ENCODE data around the gene XPNPEP1. TPM values are rescaled to one million over a fixed set of nuclear protein-coding genes. Genes with fewer than 3 reads are reported as not detected.

Gene XPNPEP1
- total RNA-seq, 1 experiment from 2014 or later: 71.3 TPM

DNA sequence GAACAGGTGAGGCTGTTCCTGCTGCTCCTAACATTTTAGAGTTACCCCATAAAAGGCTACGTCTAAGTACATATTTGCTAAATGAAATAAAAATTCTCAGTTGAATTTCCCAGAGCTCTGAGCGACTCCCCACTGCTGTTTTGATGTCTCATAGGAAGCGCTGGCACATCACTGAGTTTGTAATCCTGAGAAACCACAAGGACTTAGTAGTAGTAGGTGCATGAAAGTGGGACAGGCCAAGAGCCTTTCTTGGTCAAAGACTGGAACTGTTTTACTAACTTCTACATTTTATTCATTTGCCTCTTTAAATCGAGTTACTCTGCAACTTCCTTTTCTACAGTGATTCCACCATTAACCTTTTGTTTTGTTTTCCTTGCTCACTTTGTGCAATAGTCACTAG is 85.9 kb downstream of the XPNPEP1 start:
- H3K56ac ChIP-seq (ENCODE audit: insufficient read length, low read depth, low read length): no peak overlapping the region
- no peaks in the 10 kb centered on the region for H3K79me2 ChIP-seq (ENCODE audit: insufficient read depth, low read length)
- no peak overlapping the region for H3K4ac ChIP-seq (ENCODE audit: low read depth, low read length)
- H4K8ac ChIP-seq (replicated peaks; ENCODE audit: insufficient read length, low read depth, low read length): no peak overlapping the region
- H3K4me1 Mint-ChIP-seq: peaks cover 0 to 4% of the 10 kb centered on the region in 2 experiments; a peak in 2 of 4 replicates
- no peak overlapping the region for H3K27ac ChIP-seq (ENCODE audit: insufficient read length, low read depth, low read length)
- H3K27ac Mint-ChIP-seq: no peak overlapping the region
- H3K79me1 ChIP-seq (ENCODE audit: insufficient read depth, low read depth, low read length, poor library complexity, severe bottlenecking): no peaks in the 10 kb centered on the region
- no peak overlapping the region for H4K91ac ChIP-seq (ENCODE audit: insufficient read length, low read depth, low read length)
- no peak overlapping the region for H3K9ac ChIP-seq (ENCODE audit: extremely low read depth, insufficient read length, low read length)
- H3K4me2 ChIP-seq (ENCODE audit: insufficient read depth, insufficient read length, low read length): no peak overlapping the region
- H4K20me1 ChIP-seq (ENCODE audit: control insufficient read depth, insufficient read depth, insufficient read length): no peaks in the 10 kb centered on the region
- H3K27me3 Mint-ChIP-seq (ENCODE audit: low read depth): no peaks in the 10 kb centered on the region
- H3T11ph ChIP-seq (ENCODE audit: low read length): no peak overlapping the region
- H3K4me3 Mint-ChIP-seq: no peak overlapping the region
- H2BK12ac ChIP-seq (ENCODE audit: insufficient read length, low read depth, low read length): no peak overlapping the region
- no peak for TF ChIP-seq CTCF (conservative IDR thresholded peaks at IDR 0.05)
- H3K23me2 ChIP-seq (ENCODE audit: insufficient read length, low read depth, low read length, poor library complexity, severe bottlenecking): no peaks in the 10 kb centered on the region
- H3K36me3 Mint-ChIP-seq (ENCODE audit: insufficient read depth in 1 of 3, low read depth in 3 of 3): no peaks in the 10 kb centered on the region
- H2BK5ac ChIP-seq (ENCODE audit: insufficient read length, low read length): no peak overlapping the region
- no peak overlapping the region for H3K23ac ChIP-seq (ENCODE audit: insufficient read length, low read depth, low read length)
- no peaks in the 10 kb centered on the region for H3K4me1 ChIP-seq (ENCODE audit: insufficient read depth, low read length)
- no peaks in the 10 kb centered on the region for H3K9me3 ChIP-seq (ENCODE audit: control insufficient read depth, low read depth, low read length)
- 0 out of 5 replicates have a peak, but pooled peaks cover 0 to under 1% of the 10 kb centered on the region in 2 experiments for H3K9me3 Mint-ChIP-seq
- no peak for DNase-seq
- no peak overlapping the region for H2BK15ac ChIP-seq (ENCODE audit: low read depth, low read length)
- no peak overlapping the region for H3K14ac ChIP-seq (ENCODE audit: insufficient read depth, low read length)
- H2AK5ac ChIP-seq (ENCODE audit: insufficient read length, low read length): no peak overlapping the region
- H3K27me3 ChIP-seq (ENCODE audit: insufficient read depth, low read length): no peaks in the 10 kb centered on the region
- no peak overlapping the region for H3K18ac ChIP-seq (ENCODE audit: insufficient read length, low read depth, low read length)
- no peak overlapping the region for H4K5ac ChIP-seq (ENCODE audit: insufficient read length, low read depth, low read length)
- no peak overlapping the region for H2AFZ ChIP-seq (ENCODE audit: low read length)
- no peak overlapping the region for H2BK120ac ChIP-seq (ENCODE audit: low read depth, low read length, poor library complexity, severe bottlenecking)
- no CpG with 5 or more reads among the region's 4 CpGs for WGBS (ENCODE audit: extremely low coverage, insufficient read length, low lambda C conversion rate)
- H2BK20ac ChIP-seq (ENCODE audit: low read depth, low read length, poor library complexity, severe bottlenecking): no peak overlapping the region

Data from H9 (cell line).